ENCODE results near the gene CPT1A. TPM values are rescaled to one million over a fixed set of nuclear protein-coding genes. Genes with fewer than 3 reads are reported as not detected.
"Not testable (repeated sequence)": the region's sequence is repeated elsewhere in the genome, so short reads cannot be mapped to it uniquely, and the experiment has no call there.

CPT1A gene
- total RNA-seq, 2 donors from 2014 or later: 53.1 to 56.3 TPM

- no peaks in the 10 kb centered on the region for H3K36me3 ChIP-seq
- H3K4me1 ChIP-seq: peaks cover 0 to 18% of the 10 kb centered on the region in 2 donors
- H3K27ac ChIP-seq: no peak overlapping the region
- no peak for DNase-seq (ENCODE audit: low spot score)
- no peaks in the 10 kb centered on the region for H3K9me3 ChIP-seq
- no peak for TF ChIP-seq CTCF (IDR thresholded peaks at IDR 0.05)
- H3K4me3 ChIP-seq: no peak overlapping the region
- H3K27me3 ChIP-seq: no peaks in the 10 kb centered on the region
Measured at GRCh38 chr11:68857037-68857586, 15.4 kb upstream of the CPT1A start.

- not testable (repeated sequence) for DNase-seq (ENCODE audit: low spot score); H3K36me3 ChIP-seq; H3K4me3 ChIP-seq; H3K27me3 ChIP-seq; H3K9me3 ChIP-seq
- H3K4me1 ChIP-seq: peaks cover 0 to 18% of the 10 kb centered on the region in 2 donors
- H3K27ac ChIP-seq: peak overlapping the region in 1 of 2 donors; percentile 23
Measured at GRCh38 chr11:68856425-68857030, 14.8 kb upstream of the CPT1A start.

- Histone ChIP-seq H3K36me3 (no peaks in the 10 kb centered on the region), H3K9me3 (no peaks in the 10 kb centered on the region), H3K4me1 (peaks cover 0 to 18% of the 10 kb centered on the region in 2 donors), H3K27me3 (no peaks in the 10 kb centered on the region), H3K27ac (peak overlapping the region; percentile 23 to 51), H3K4me3 (peak overlapping the region; percentile 31 to 51)
- no peak for TF ChIP-seq CTCF (IDR thresholded peaks at IDR 0.05)
- no peak for DNase-seq (ENCODE audit: low spot score)
Measured at GRCh38 chr11:68855205-68855981, 13.7 kb upstream of the CPT1A start.

GRCh38 chr11:68854273-68854958 lies 12.7 kb upstream of the CPT1A start:
- peak overlapping the region; percentile 31 to 51 for H3K4me3 ChIP-seq
- no peaks in the 10 kb centered on the region for H3K36me3 ChIP-seq
- H3K9me3 ChIP-seq: no peaks in the 10 kb centered on the region
- DNase-seq (ENCODE audit: low spot score): no peak
- no peak overlapping the region for H3K27ac ChIP-seq
- no peaks in the 10 kb centered on the region for H3K27me3 ChIP-seq
- peaks cover 0 to 18% of the 10 kb centered on the region in 2 donors for H3K4me1 ChIP-seq
- TF ChIP-seq CTCF (IDR thresholded peaks at IDR 0.05): no peak

GRCh38 chr11:68852628-68853027 lies 10.9 kb upstream of the CPT1A start:
- Histone ChIP-seq H3K27ac (no peak overlapping the region), H3K36me3 (no peaks in the 10 kb centered on the region), H3K4me1 (peaks cover 0 to 18% of the 10 kb centered on the region in 2 donors), H3K9me3 (no peaks in the 10 kb centered on the region), H3K4me3 (no peak overlapping the region), H3K27me3 (no peaks in the 10 kb centered on the region)
- no peak for TF ChIP-seq CTCF (IDR thresholded peaks at IDR 0.05)
- no peak for DNase-seq (ENCODE audit: low spot score)

GRCh38 chr11:68848429-68848828 lies 6.7 kb upstream of the CPT1A start:
- no peaks in the 10 kb centered on the region for H3K9me3 ChIP-seq
- no peak overlapping the region for H3K4me3 ChIP-seq
- no peak for DNase-seq (ENCODE audit: low spot score)
- peaks cover 0 to 12% of the 10 kb centered on the region in 2 donors for H3K4me1 ChIP-seq
- no peaks in the 10 kb centered on the region for H3K27me3 ChIP-seq
- no peaks in the 10 kb centered on the region for H3K36me3 ChIP-seq
- TF ChIP-seq CTCF (IDR thresholded peaks at IDR 0.05): no peak
- no peak overlapping the region for H3K27ac ChIP-seq

All from right atrium auricular region (tissue), 2 donors.